Measurements from ENCODE around the gene LDLRAD4.

Gene LDLRAD4

GRCh38 chr18:13354402-13354801 is 135.8 kb downstream of the LDLRAD4 start:
- no peak for TF ChIP-seq CTCF (IDR thresholded peaks at IDR 0.05; ENCODE audit: low read depth, low read length)
- no peak for DNase-seq (ENCODE audit: low read depth in 2 of 2)

GRCh38 chr18:13356032-13356431 is 137.5 kb downstream of the LDLRAD4 start:
- TF ChIP-seq CTCF (IDR thresholded peaks at IDR 0.05; ENCODE audit: low read depth, low read length): no peak
- H3K4me3 ChIP-seq (replicated peaks in 1 of 2; ENCODE audit: low read depth in 2 of 2, low read length in 2 of 2): no peak overlapping the region
- DNase-seq (ENCODE audit: low read depth in 2 of 2): no peak

More at GRCh38 chr18:13354402-13354801, 135.8 kb downstream of the LDLRAD4 start:
- H3K4me3 ChIP-seq (replicated peaks in 1 of 2; ENCODE audit: low read depth in 2 of 2, low read length in 2 of 2): no peak overlapping the region

- TF ChIP-seq CTCF (IDR thresholded peaks at IDR 0.05; ENCODE audit: low read depth, low read length): no peak
- H3K4me3 ChIP-seq (replicated peaks in 1 of 2; ENCODE audit: low read depth in 2 of 2, low read length in 2 of 2): no peak overlapping the region
- no peak for DNase-seq (ENCODE audit: low read depth in 2 of 2)
Measured at GRCh38 chr18:13357289-13357688, 138.7 kb downstream of the LDLRAD4 start.

- no peak for TF ChIP-seq CTCF (IDR thresholded peaks at IDR 0.05; ENCODE audit: low read depth, low read length)
- H3K4me3 ChIP-seq (replicated peaks in 1 of 2; ENCODE audit: low read depth in 2 of 2, low read length in 2 of 2): no peak overlapping the region
- no peak for DNase-seq (ENCODE audit: low read depth in 2 of 2)
Measured at GRCh38 chr18:13359210-13359609, 140.7 kb downstream of the LDLRAD4 start.

GRCh38 chr18:13361431-13361830 is 142.9 kb downstream of the LDLRAD4 start:
- no peak for TF ChIP-seq CTCF (IDR thresholded peaks at IDR 0.05; ENCODE audit: low read depth, low read length)
- no peak overlapping the region for H3K4me3 ChIP-seq (replicated peaks in 1 of 2; ENCODE audit: low read depth in 2 of 2, low read length in 2 of 2)
- no peak for DNase-seq (ENCODE audit: low read depth in 2 of 2)

GRCh38 chr18:13362051-13362450 is 143.5 kb downstream of the LDLRAD4 start:
- no peak for TF ChIP-seq CTCF (IDR thresholded peaks at IDR 0.05; ENCODE audit: low read depth, low read length)
- no peak for DNase-seq (ENCODE audit: low read depth in 2 of 2)

GRCh38 chr18:13362607-13363006 is 144.0 kb downstream of the LDLRAD4 start:
- DNase-seq (ENCODE audit: low read depth in 2 of 2): no peak
- TF ChIP-seq CTCF (IDR thresholded peaks at IDR 0.05; ENCODE audit: low read depth, low read length): no peak
- H3K4me3 ChIP-seq (replicated peaks in 1 of 2; ENCODE audit: low read depth in 2 of 2, low read length in 2 of 2): no peak overlapping the region

More at GRCh38 chr18:13362051-13362450, 143.5 kb downstream of the LDLRAD4 start:
- no peak overlapping the region for H3K4me3 ChIP-seq (replicated peaks in 1 of 2; ENCODE audit: low read depth in 2 of 2, low read length in 2 of 2)
